Measurements from ENCODE around the gene CACNG3. TPM values are rescaled to one million over a fixed set of nuclear protein-coding genes. Genes with fewer than 3 reads are reported as not detected.

Gene CACNG3
- total and polyA plus RNA-seq, 3 experiments from 2014 or later = not detected

GRCh38 chr16:24345704-24346103 is 89.6 kb downstream of the CACNG3 start:
- peaks cover 0 to 2% (median 0%) of the 10 kb centered on the region in 5 donors for H3K9me3 Mint-ChIP-seq

GRCh38 chr16:24346734-24347133 is 90.6 kb downstream of the CACNG3 start:
- Histone ChIP-seq H3K27me3 (ENCODE audit: insufficient read depth, low read length, poor library complexity, severe bottlenecking) (no peaks in the 10 kb centered on the region), H3K27ac (ENCODE audit: low read depth, low read length) (no peak overlapping the region), H3K9me3 (ENCODE audit: low read length) (no peaks in the 10 kb centered on the region), H3K4me1 (ENCODE audit: insufficient read depth, low read length) (no peaks in the 10 kb centered on the region), H3K36me3 (ENCODE audit: insufficient read depth, low read length) (no peaks in the 10 kb centered on the region), H3K4me3 (ENCODE audit: low read length) (no peak overlapping the region)
- Mint-ChIP-seq H3K27ac (no peak overlapping the region), H3K36me3 (no peaks in the 10 kb centered on the region), H3K27me3 (peaks cover 5 to 24% of the 10 kb centered on the region in 2 donors), H3K4me3 (no peak overlapping the region), H3K4me1 (no peaks in the 10 kb centered on the region), H3K9me3 (peaks cover 0 to 2% (median 0%) of the 10 kb centered on the region in 5 donors)
- ChIA-PET CTCF (no interaction called here), POLR2A (no interaction called here)
- DNase-seq = no peak

More at GRCh38 chr16:24345704-24346103, 89.6 kb downstream of the CACNG3 start:
- Mint-ChIP-seq H3K27me3 (peaks cover 5 to 30% of the 10 kb centered on the region in 2 donors), H3K4me3 (no peak overlapping the region), H3K36me3 (no peaks in the 10 kb centered on the region), H3K4me1 (no peaks in the 10 kb centered on the region), H3K27ac (no peak overlapping the region)
- H3K36me3 ChIP-seq (ENCODE audit: insufficient read depth, low read length) = no peaks in the 10 kb centered on the region
- H3K27ac ChIP-seq (ENCODE audit: low read depth, low read length) = no peak overlapping the region
- H3K4me1 ChIP-seq (ENCODE audit: insufficient read depth, low read length) = no peaks in the 10 kb centered on the region
- DNase-seq = no peak
- H3K4me3 ChIP-seq (ENCODE audit: low read length) = no peak overlapping the region
- no peaks in the 10 kb centered on the region for H3K27me3 ChIP-seq (ENCODE audit: insufficient read depth, low read length, poor library complexity, severe bottlenecking)
- CTCF ChIA-PET = no interaction called here
- POLR2A ChIA-PET = no interaction called here
- H3K9me3 ChIP-seq (ENCODE audit: low read length) = no peaks in the 10 kb centered on the region

GRCh38 chr16:24347556-24347955 is 91.4 kb downstream of the CACNG3 start:
- Mint-ChIP-seq H3K4me3 (no peak overlapping the region), H3K27me3 (peaks cover 6 to 25% of the 10 kb centered on the region in 2 donors), H3K27ac (no peak overlapping the region), H3K9me3 (peaks cover 0 to 2% (median 0%) of the 10 kb centered on the region in 5 donors), H3K4me1 (no peaks in the 10 kb centered on the region), H3K36me3 (no peaks in the 10 kb centered on the region)
- Histone ChIP-seq H3K27me3 (ENCODE audit: insufficient read depth, low read length, poor library complexity, severe bottlenecking) (no peaks in the 10 kb centered on the region), H3K27ac (ENCODE audit: low read depth, low read length) (no peak overlapping the region), H3K9me3 (ENCODE audit: low read length) (no peaks in the 10 kb centered on the region), H3K4me1 (ENCODE audit: insufficient read depth, low read length) (no peaks in the 10 kb centered on the region), H3K36me3 (ENCODE audit: insufficient read depth, low read length) (no peaks in the 10 kb centered on the region), H3K4me3 (ENCODE audit: low read length) (no peak overlapping the region)
- DNase-seq = no peak
- ChIA-PET POLR2A (no interaction called here), CTCF (no interaction called here)

- Mint-ChIP-seq H3K9me3 (peaks cover 0 to 2% (median 0%) of the 10 kb centered on the region in 5 donors), H3K36me3 (no peaks in the 10 kb centered on the region), H3K4me3 (no peak overlapping the region), H3K27me3 (peaks cover 5 to 20% of the 10 kb centered on the region in 2 donors), H3K27ac (no peak overlapping the region), H3K4me1 (no peaks in the 10 kb centered on the region)
- Histone ChIP-seq H3K36me3 (ENCODE audit: insufficient read depth, low read length) (no peaks in the 10 kb centered on the region), H3K27me3 (ENCODE audit: insufficient read depth, low read length, poor library complexity, severe bottlenecking) (no peaks in the 10 kb centered on the region), H3K9me3 (ENCODE audit: low read length) (no peaks in the 10 kb centered on the region), H3K27ac (ENCODE audit: low read depth, low read length) (no peak overlapping the region), H3K4me3 (ENCODE audit: low read length) (no peak overlapping the region), H3K4me1 (ENCODE audit: insufficient read depth, low read length) (no peaks in the 10 kb centered on the region)
- ChIA-PET POLR2A (no interaction called here), CTCF (no interaction called here)
- no peak for DNase-seq
Measured at GRCh38 chr16:24348545-24349290, 92.6 kb downstream of the CACNG3 start.

- Histone ChIP-seq H3K4me3 (ENCODE audit: low read length) (no peak overlapping the region), H3K27ac (ENCODE audit: low read depth, low read length) (no peak overlapping the region), H3K9me3 (ENCODE audit: low read length) (no peaks in the 10 kb centered on the region), H3K4me1 (ENCODE audit: insufficient read depth, low read length) (no peaks in the 10 kb centered on the region), H3K27me3 (ENCODE audit: insufficient read depth, low read length, poor library complexity, severe bottlenecking) (no peaks in the 10 kb centered on the region), H3K36me3 (ENCODE audit: insufficient read depth, low read length) (no peaks in the 10 kb centered on the region)
- ChIA-PET POLR2A (no interaction called here), CTCF (no interaction called here)
- H3K9me3 Mint-ChIP-seq = peaks cover 0 to 2% (median 0%) of the 10 kb centered on the region in 5 donors
- H3K27ac Mint-ChIP-seq = no peak overlapping the region
- no peaks in the 10 kb centered on the region for H3K36me3 Mint-ChIP-seq
- no peaks in the 10 kb centered on the region for H3K4me1 Mint-ChIP-seq
- peaks cover 3 to 20% of the 10 kb centered on the region in 2 donors for H3K27me3 Mint-ChIP-seq
- no peak overlapping the region for H3K4me3 Mint-ChIP-seq
- no peak for DNase-seq
Measured at GRCh38 chr16:24349320-24349719, 93.2 kb downstream of the CACNG3 start.

- no peak overlapping the region for H3K27ac Mint-ChIP-seq
- H3K36me3 Mint-ChIP-seq = no peaks in the 10 kb centered on the region
- no peak for DNase-seq
- POLR2A ChIA-PET = no interaction called here
- no peaks in the 10 kb centered on the region for H3K9me3 Mint-ChIP-seq
- CTCF ChIA-PET = no interaction called here
- no peak overlapping the region for H3K4me3 ChIP-seq (ENCODE audit: low read length)
- no peaks in the 10 kb centered on the region for H3K36me3 ChIP-seq (ENCODE audit: insufficient read depth, low read length)
- H3K4me1 ChIP-seq (ENCODE audit: insufficient read depth, low read length) = no peaks in the 10 kb centered on the region
- no peaks in the 10 kb centered on the region for H3K9me3 ChIP-seq (ENCODE audit: low read length)
- no peaks in the 10 kb centered on the region for H3K4me1 Mint-ChIP-seq
- no peak overlapping the region for H3K4me3 Mint-ChIP-seq
- H3K27me3 ChIP-seq (ENCODE audit: insufficient read depth, low read length, poor library complexity, severe bottlenecking) = no peaks in the 10 kb centered on the region
- no peak overlapping the region for H3K27ac ChIP-seq (ENCODE audit: low read depth, low read length)
- H3K27me3 Mint-ChIP-seq = peaks cover 8 to 13% of the 10 kb centered on the region in 2 donors
Measured at GRCh38 chr16:24352746-24353145, 96.6 kb downstream of the CACNG3 start.

GRCh38 chr16:24353622-24354021 is 97.5 kb downstream of the CACNG3 start:
- POLR2A ChIA-PET = no interaction called here
- no peak for DNase-seq
- Histone ChIP-seq H3K27ac (ENCODE audit: low read depth, low read length) (no peak overlapping the region), H3K4me3 (ENCODE audit: low read length) (no peak overlapping the region), H3K4me1 (ENCODE audit: insufficient read depth, low read length) (no peaks in the 10 kb centered on the region), H3K9me3 (ENCODE audit: low read length) (no peaks in the 10 kb centered on the region), H3K27me3 (ENCODE audit: insufficient read depth, low read length, poor library complexity, severe bottlenecking) (no peaks in the 10 kb centered on the region), H3K36me3 (ENCODE audit: insufficient read depth, low read length) (no peaks in the 10 kb centered on the region)
- Mint-ChIP-seq H3K9me3 (no peaks in the 10 kb centered on the region), H3K36me3 (no peaks in the 10 kb centered on the region), H3K4me1 (no peaks in the 10 kb centered on the region), H3K27ac (no peak overlapping the region), H3K27me3 (peaks cover 8 to 15% of the 10 kb centered on the region in 2 donors), H3K4me3 (no peak overlapping the region)
- CTCF ChIA-PET = no interaction called here

GRCh38 chr16:24357511-24357910 is 101.4 kb downstream of the CACNG3 start:
- Histone ChIP-seq H3K27ac (ENCODE audit: low read depth, low read length) (no peak overlapping the region), H3K36me3 (ENCODE audit: insufficient read depth, low read length) (no peaks in the 10 kb centered on the region), H3K9me3 (ENCODE audit: low read length) (no peaks in the 10 kb centered on the region), H3K4me3 (ENCODE audit: low read length) (no peak overlapping the region), H3K27me3 (ENCODE audit: insufficient read depth, low read length, poor library complexity, severe bottlenecking) (no peaks in the 10 kb centered on the region), H3K4me1 (ENCODE audit: insufficient read depth, low read length) (no peaks in the 10 kb centered on the region)
- peaks cover 0 to 3% (median 0%) of the 10 kb centered on the region in 5 donors for H3K9me3 Mint-ChIP-seq
- peak overlapping the region in 1 of 8 donors; percentile 59 for H3K27ac Mint-ChIP-seq
- no peak overlapping the region for H3K4me3 Mint-ChIP-seq
- ChIA-PET CTCF (no interaction called here), POLR2A (no interaction called here)
- peaks cover 11 to 26% of the 10 kb centered on the region in 2 donors for H3K27me3 Mint-ChIP-seq
- H3K36me3 Mint-ChIP-seq = no peaks in the 10 kb centered on the region
- H3K4me1 Mint-ChIP-seq = no peaks in the 10 kb centered on the region
- DNase-seq = no peak

Data from CD8-positive, alpha-beta memory T cell (primary cell).